Activated naive CD4-positive, alpha-beta T cell treated with anti-CD3 and anti-CD28 coated beads, Interleukin-2, amount 50 U/mL, for 72 hours (primary cell): Measurements from ENCODE around the gene FER. TPM values are rescaled to one million over a fixed set of nuclear protein-coding genes. Genes with fewer than 3 reads are reported as not detected.
A peak's percentile ranks its signal among the peaks of the same experiment; 100 is the strongest.

Experiments used
- ATAC-seq, 2 donors: fragments of 150-1000 bp; cut with Tn5 transposase; 2 replicates each; pipeline ENCODE4 v1.10.0; 2021; ENCODE audit warnings: mild to moderate bottlenecking in 2 of 2, moderate library complexity in 2 of 2
- DNase-seq, 2 donors: peaks; one replicate each; pipeline ENCODE4 v3.0.0; 2021 to 2022; ENCODE audit warnings: low spot score in 2 of 2
- H3K27ac Mint-ChIP-seq, 2 donors: one replicate each; pipeline ENCODE4 v1.8.0; 2022; ENCODE audit warnings: mild to moderate bottlenecking in 2 of 2, mixed read lengths in 2 of 2
- H3K36me3 Mint-ChIP-seq, 2 donors: one replicate each; pipeline ENCODE4 v1.8.0; 2022; ENCODE audit warnings: mixed read lengths in 2 of 2
- H3K9me3 Mint-ChIP-seq, 2 donors: one replicate each; pipeline ENCODE4 v1.8.0; 2022; ENCODE audit warnings: mixed read lengths in 2 of 2
- total RNA-seq, 2 donors: library from RNA; stranded (reverse); gene quantifications; one replicate each; pipeline ENCODE4 v1.2.3, GENCODE V29; 2022

The FER gene
- total RNA-seq, 2 donors from 2014 or later: 7.8 to 9.8 TPM

- DNase-seq (no peak), ATAC-seq (no peak)
- no peaks in the 10 kb centered on the region for H3K36me3 Mint-ChIP-seq
- H3K9me3 Mint-ChIP-seq: peaks cover 0 to 5% of the 10 kb centered on the region in 2 donors
- no peak overlapping the region for H3K27ac Mint-ChIP-seq
Measured at GRCh38 chr5:109223531-109223930, 475.8 kb downstream of the FER start.

DNA sequence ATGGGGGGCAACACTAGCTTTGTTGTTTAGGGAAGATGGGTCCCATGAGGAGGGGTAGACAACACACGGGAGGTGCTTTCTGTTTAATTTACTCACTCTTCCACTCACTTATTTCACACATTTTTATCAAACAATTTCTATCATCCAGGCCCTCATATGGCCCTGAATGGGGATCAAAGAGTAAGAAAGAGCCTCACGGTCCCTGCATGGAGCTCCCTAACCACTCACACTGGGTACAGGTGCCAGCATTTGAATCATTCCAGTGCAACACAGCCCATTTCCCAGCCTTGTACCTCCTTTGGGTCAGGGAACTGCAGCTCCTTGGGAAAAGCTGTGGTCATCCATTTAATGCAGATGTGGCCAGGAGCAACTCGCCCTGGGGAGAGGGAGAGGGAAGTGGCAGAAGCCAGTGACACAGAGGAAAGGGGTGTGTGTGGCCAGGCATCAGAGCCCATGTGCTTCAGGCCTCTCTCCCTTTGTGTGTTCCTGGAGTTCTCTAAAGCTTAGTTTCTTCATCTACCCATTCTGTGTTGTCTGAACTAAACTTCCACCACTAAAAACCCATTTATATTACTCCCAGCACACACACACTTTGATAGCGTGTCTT lies 476.7 kb downstream of the FER start:
- Mint-ChIP-seq H3K27ac (no peak overlapping the region), H3K36me3 (no peaks in the 10 kb centered on the region), H3K9me3 (no peaks in the 10 kb centered on the region)
- no peak for DNase-seq
- ATAC-seq: no peak

DNA sequence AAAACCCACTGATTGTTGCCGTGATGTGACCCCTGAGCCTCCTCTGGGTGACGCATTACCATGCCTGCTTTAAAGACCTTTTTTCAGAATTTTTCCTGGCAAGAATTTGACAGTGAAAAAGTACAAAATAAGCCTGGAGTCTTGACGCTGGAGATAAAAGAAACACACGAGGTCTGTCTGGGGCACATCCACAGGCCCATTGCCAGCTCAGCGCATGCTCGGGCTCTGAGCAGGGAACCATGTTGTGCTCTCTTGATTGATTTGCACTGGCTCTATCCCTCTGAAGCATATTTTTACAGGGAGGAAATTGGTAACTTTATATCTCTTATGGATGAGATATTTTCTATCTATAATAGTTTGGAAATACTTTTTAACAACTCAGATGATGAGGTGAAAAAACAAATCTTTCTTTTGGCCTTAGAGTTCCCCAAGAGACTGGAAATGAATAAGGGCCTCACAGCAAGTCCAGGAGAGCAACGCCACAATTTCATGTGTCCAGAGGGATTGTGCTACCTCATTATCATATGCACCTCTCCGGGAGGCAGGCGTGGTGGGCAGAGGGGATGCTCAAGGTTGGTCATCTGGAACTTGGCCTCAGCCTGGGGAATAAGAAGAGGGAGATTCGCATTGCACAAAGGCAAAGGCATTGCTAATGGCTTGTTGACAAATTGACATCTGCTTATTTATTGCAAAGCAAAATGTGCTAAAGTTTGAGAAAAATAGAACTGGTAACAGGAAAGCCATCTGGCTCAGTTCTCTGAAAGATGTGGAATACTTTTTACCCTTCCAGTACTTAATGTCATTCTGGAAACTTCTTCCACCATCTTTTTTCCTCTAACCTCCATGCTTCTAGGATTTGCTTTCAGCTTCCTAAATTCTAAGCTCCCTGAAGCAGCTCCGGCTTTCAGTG lies 478.3 kb downstream of the FER start:
- DNase-seq (no peak), ATAC-seq (no peak)
- no peaks in the 10 kb centered on the region for H3K36me3 Mint-ChIP-seq
- no peaks in the 10 kb centered on the region for H3K9me3 Mint-ChIP-seq
- H3K27ac Mint-ChIP-seq: no peak overlapping the region

DNA sequence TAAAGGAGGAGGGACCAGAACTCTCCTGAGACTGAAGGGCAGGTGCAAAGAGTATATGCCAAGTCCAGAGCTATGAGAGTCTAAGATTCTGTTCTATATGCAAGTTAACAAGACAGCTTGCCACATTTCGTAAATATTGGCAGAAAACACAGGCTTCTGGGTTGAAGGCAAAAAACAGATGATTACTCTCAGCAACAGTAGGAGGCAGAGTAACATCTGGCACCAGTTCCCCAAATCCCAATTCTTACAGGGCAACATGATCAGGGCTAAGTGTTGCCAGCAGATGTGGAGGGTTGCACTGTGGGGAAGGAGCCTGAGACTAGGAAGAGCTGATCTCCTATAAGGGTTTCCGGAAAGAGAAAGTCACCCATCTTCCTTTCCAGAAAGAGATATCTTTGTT lies 482.7 kb downstream of the FER start:
- ATAC-seq (no peak), DNase-seq (no peak)
- H3K36me3 Mint-ChIP-seq: peaks cover 6% of the 10 kb centered on the region in 2 donors
- H3K9me3 Mint-ChIP-seq: peaks cover 5% of the 10 kb centered on the region in 2 donors
- H3K27ac Mint-ChIP-seq: no peak overlapping the region

DNA sequence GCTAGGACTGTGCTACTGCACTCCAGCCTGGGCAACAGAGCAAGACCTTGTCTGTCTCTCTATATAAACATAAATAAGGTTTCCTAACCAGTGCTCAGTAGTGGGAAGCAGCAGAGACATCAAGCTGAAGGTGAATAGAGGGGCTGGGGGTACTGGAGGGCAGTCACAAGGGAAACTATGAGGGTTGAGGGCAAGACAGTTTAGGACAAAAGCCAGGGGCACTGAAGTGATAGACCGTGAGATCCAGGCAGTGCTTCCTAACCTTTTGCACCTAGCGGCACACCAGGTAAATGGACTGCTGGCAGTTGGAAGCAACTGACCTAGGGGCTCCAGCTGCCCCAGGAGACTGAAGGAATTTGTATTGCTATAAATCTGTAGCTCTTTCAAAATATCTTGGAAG lies 483.6 kb downstream of the FER start:
- no peak for ATAC-seq
- DNase-seq: no peak
- Mint-ChIP-seq H3K9me3 (peaks cover 5 to 11% of the 10 kb centered on the region in 2 donors), H3K36me3 (peaks cover 12 to 13% of the 10 kb centered on the region in 2 donors), H3K27ac (no peak overlapping the region)

DNA sequence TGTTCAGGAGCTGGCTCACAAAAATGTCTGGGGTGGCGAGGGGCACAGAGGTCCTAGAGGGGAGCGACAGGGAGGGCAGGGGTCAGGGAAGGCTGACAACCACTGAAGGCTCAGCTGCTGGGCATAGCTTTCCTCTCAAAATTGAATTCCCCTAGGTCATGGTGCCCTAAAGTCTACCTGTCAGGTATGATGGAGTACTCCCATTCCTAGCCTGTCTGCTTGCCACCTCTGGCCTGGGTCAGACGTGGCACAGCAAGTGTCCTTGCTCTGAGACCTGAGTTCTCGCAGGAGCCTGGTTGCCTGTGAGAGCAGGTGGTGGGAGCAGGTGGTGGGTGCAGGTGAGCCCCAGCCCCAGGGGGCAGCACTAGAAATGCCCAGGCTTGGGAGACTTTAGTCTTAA lies 486.7 kb downstream of the FER start:
- H3K9me3 Mint-ChIP-seq: peaks cover 5 to 12% of the 10 kb centered on the region in 2 donors
- H3K27ac Mint-ChIP-seq: no peak overlapping the region
- ATAC-seq: no peak
- peaks cover 15 to 16% of the 10 kb centered on the region in 2 donors for H3K36me3 Mint-ChIP-seq
- DNase-seq: no peak

- no peak for ATAC-seq
- Mint-ChIP-seq H3K9me3 (peaks cover 5 to 12% of the 10 kb centered on the region in 2 donors), H3K36me3 (peaks cover 15 to 16% of the 10 kb centered on the region in 2 donors), H3K27ac (no peak overlapping the region)
- DNase-seq: no peak
Measured at GRCh38 chr5:109239456-109239855, 491.8 kb downstream of the FER start.

GRCh38 chr5:109242518-109242917 lies 494.8 kb downstream of the FER start:
- Mint-ChIP-seq H3K9me3 (peaks cover 13 to 17% of the 10 kb centered on the region in 2 donors), H3K36me3 (peaks cover 18 to 20% of the 10 kb centered on the region in 2 donors), H3K27ac (no peak overlapping the region)
- DNase-seq (no peak), ATAC-seq (peak; percentile 74 to 96)

GRCh38 chr5:109246395-109246794 lies 498.7 kb downstream of the FER start:
- H3K9me3 Mint-ChIP-seq: peaks cover 13 to 17% of the 10 kb centered on the region in 2 donors
- ATAC-seq: no peak
- H3K27ac Mint-ChIP-seq: no peak overlapping the region
- peaks cover 18 to 20% of the 10 kb centered on the region in 2 donors for H3K36me3 Mint-ChIP-seq
- DNase-seq: no peak
